CD4-positive, alpha-beta T cell treated with Interferon alpha-2 for 1 hour (primary cell): ENCODE data around the gene PSMA2.

Source experiments
- DNase-seq, 2 donors: peaks; one replicate each; pipeline ENCODE4 v3.0.0-alpha.2; 2020 to 2022

Gene PSMA2

DNA sequence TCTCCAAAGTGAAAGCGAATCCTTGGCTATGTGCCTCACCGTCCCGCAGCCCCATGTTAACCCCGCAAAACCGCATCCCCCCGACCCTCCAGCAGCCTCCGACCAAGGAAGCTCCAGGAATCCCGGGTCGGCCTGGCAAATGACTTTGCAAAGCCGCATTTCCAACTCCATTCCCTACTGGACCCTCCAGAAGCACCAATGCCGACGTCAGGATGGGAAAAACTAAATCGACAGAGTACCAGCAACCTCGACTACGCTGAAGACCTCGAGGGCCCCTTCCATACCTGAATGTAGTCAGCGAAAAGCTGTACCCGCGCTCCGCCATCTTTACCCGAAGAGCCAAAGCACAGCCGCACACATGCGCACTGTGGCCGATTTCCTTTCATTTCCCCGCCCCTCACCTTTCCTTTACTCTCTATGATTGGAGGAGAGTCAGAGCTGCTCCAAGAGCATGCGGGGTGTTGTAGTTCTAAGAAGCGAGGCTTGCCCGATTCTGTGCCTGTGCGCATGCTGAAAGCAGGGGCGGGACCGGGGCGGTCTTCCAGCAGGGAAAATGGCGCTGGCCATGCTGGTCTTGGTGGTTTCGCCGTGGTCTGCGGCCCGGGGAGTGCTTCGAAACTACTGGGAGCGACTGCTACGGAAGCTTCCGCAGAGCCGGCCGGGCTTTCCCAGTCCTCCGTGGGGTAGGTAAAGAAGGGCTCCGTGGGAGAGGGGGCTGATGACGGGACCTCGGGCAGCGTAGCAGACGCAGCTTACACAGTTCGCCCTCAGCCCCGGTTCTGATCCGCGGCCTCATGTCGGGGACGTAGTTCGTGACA is at the start of gene PSMA2, which contains the start of gene MRPL32:
TSS of gene PSMA2 (minus strand) at position 341 of the 818 bp plus-strand sequence. CDS start at position 325, 16 bp downstream.
TSS of gene MRPL32 (plus strand) at position 543 of the 818 bp plus-strand sequence. CDS start at position 554, 11 bp downstream.
- peak; percentile 96 to 98 for DNase-seq

DNA sequence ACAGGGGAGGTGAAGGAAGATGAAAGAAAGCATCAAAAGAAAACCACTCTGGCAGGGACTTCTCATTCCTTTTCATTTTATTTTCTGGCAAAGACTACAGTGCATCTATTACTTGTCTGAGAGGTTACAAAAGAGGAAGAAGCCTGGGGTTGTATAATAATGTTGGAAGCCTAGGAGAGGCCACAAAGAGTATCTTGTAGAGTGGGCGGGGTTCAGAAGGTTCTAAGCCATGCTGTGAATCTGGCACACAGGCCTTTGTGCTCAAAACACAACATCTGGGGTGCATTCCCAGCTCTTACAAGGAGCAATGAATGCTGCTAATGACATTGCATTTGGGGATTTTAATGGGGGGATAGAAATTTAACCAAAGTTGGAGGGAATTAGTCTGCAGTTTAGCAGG is 49.6 kb upstream of the PSMA2 start:
- no peak for DNase-seq

DNA sequence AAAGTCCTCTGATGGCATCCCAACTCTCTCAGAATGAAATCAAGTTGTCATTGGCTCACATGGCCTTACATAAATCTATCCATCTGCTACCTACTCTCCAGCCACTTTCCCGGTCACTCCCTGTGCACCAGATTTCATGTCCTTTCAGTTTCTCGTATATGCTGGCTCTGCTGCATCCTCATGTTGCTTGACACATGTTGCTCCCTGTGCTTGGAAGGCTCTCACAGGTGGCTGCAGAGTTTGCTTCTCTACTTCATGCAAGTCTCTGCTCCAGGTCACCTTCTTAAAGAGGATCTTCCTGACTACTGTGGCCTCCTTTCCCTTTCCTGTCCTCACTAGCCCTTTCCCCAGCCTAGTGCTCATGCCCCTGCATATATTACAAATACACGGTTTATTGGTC is 48.5 kb upstream of the PSMA2 start:
- DNase-seq: no peak

DNA sequence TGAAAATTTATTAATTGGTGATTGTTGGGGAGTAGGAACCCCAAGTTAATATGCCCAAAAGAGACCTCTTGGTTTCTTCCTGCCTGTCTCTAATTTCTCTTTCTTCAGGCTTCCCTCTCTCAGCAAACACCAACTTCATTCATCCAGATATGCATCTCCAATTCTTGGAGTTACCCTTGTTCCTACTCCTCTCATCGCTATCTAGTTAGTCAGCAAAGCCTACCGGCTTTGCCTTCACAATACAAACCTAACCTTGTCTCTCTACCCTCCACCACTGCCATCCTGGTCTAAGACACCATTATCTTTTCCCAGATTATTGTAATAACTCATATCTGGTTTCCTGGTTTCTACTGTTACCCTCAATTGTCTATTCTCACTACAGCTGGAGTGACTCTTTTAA is 48.1 kb upstream of the PSMA2 start:
- DNase-seq: no peak

DNA sequence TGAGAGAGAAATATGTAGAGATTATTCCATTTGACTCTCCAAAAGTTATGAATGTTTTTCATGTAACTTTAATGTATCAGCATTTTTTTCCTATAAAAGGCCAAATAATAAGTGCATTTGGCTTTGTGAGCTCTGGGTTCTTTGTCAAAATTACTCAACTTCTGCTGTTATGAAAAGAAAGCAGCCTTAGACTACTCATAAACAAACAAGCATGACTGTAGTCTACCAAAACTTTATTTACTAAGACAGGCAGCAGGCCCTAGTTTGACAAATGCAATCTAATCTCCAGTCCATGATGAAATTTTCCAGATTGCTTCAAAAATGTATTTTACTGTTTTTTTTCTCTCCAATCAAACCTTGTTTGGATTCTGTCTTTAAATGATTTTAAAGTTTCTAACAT is 46.5 kb upstream of the PSMA2 start:
- no peak for DNase-seq

DNA sequence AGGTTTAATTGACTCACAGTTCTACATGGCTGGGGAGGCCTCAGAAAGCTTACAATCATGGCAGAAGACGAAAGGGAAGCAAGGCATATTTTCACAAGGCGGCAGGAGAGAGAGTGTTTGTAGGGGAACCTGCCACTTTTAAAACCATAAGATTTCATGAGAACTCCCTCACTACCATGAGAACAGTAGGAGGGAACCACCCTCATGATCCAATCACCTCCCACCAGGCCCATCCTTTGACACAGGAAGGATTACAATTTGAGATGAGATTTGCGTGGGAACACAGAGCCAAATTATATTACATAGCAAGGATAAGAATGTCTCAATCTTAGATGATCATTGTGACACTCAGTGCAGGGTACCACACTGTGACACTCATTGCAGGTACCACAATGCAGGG is 44.4 kb upstream of the PSMA2 start:
- DNase-seq: no peak

DNA sequence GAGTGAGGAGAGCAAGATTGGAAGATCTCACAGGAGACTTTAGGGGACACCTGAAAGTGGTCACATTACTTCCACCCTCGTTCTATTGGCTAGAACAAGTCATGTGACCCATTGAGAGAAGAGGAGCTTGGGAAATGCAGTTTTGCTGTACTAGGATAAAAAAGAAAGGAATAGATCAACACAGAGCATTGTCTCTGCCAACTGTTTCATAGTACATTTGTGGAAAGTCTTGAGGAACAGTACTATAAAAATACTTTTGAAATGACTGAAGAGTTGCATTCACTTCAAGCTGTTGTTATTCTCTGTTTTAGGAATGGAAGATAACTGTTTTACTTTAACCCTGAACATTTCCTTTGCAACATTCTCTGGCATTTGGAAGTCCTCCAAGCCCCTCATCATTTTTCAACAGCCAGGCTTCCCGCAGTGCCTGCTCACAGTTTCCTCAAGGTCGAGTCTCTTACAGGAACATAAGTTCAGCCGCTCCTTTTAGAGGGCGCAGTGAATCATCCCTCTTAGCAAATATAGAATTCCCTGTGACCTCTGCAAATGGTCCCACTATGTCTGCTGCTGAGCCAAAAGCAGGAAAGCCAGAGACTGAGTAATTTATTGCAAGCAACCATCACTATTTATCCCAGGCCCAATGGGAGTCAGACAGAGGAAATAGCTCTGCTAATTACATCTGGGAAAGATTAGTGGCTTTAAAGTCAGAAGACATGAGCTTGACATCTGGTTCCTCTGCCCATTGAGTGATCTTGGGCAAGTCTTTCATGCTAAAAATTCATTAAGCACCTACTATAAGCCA is 40.9 kb upstream of the PSMA2 start:
- DNase-seq: no peak

DNA sequence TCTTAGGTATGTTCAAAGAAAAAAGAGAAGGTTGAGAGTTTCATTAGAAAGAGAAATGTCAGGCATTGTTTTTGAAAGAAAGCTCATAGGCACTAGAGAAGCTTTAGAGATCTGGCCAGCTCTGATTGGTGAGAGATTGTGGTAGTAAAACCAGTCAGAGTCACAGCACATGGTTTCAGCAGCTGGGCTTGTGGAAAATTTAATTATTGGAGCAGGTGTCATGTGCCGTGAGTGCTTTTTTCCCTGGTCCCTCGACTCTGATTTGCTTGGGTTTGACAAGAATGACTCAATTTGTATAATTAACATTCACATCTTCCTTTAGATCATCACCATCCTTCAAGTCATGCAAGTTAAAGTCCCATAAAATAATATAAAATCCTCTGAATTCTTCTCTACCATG is 35.4 kb upstream of the PSMA2 start:
- no peak for DNase-seq

DNA sequence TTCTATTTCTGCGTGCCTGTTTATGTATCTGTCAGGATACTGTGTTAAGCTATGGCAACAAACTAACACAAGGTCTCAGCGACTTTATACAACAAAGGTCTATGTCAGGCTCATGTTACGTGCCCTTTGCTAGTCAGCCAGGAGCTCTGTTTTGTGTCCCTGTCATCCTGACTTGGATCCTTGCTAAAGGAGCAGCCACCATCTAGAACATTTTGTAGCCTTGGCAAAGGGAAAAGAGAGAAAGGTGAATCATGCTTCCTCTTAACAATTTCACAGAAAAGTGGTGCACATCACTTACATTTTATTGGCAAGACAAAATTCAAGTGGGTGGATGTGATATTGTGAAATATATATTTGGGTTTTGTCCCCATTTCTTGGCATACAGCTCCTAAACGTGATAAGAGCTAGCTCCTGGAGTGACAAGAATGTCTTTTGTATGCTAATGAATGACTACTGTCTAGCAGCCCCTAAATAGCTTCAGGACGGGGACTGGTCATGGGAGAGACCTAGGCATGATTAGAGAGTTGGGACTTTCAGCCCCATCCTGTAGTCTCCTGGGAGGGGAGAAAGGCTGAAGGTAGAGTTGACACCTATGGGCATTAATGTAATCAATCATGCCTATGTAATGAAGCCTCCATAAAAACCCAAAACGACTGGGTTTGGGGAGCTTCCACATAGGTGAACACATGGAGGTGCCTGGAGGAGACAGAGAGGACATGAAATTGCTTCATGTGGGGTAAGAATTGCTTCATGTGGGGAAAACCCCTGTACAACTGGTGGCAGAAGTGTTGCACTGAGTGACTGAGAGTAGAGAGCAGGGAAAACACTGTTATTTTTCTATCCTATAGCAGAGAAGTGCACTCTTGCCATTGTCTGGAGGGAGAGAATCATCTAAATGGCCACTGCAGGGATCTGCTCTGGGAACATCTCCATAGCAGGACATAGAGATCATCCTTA is 33.2 kb upstream of the PSMA2 start:
- DNase-seq: no peak

DNA sequence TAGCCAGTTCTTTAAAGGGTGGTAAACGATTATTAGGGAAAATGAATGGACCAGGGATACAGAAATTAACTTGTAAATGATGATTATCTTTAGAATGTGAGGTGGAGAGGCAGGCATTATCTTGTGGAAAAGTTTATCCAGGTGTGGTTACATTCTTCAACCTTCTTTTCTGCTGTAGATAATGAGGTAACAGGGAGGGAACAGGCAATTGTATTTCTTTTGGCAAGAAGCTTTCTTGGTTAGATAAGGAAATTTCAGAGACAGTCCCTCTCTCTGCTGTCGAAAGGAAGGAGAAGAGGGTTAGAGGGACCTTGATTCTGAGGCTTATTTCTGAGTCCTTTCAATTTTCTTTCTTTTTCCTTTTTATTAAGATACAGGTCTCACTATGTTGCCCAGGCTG is 32.3 kb upstream of the PSMA2 start:
- DNase-seq: no peak

DNA sequence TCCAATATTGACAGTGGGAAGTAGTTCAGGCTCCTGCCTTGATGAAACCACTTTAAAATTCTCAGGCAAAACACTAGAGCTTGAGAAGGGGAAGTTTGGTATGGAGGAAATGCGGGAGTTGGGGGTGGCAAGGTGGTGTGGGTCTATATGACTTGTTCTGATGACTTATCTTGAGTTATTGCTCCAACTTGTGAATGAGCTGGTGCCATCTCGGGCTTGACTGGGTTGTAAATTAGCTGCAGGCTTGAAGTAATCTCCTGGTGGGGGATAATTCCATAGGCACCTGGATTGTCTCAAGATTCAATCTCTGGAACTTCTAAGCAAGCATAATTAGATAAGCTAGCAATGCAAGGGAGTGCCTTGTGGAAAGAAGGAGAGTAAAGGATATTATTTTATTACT is 29.2 kb upstream of the PSMA2 start:
- no peak for DNase-seq

DNA sequence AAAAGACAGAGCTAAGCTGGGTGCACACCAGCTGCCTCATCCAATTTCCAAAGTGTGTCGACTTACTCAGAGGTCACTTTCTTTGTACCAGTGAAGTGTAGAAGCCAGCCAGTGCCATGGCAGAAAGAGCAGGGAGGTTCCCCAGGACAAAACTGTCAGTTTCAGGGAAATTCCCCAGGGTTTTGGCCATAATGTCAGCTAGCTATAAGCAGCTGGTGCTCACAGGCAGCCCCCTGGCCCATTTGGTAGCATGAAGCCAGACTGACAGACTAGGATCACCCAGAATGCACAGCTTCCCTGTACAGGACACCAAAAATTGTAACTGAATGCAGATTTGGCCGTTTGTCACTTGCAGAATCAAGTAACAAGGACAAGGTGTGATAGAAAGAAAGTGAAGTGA is 28.8 kb upstream of the PSMA2 start:
- no peak for DNase-seq

DNA sequence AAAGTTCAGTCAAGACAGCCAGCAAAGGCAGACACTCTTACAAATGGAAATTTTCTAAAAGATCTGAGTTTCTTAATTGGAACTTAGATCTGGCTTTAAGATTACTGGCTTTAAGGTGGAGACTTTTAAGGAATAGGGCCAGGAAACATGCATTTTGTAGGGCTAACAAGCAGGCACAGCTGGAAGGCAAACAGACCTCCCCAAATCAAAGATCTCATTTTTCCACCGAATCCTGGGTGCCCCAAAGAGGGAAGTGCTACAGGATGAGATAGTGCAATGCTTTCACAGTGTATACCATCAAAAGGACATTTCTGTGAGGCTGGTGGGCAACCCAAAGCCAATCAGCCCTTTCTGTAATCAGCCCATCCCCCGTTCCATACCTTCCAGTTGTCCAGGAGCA is 27.6 kb upstream of the PSMA2 start:
- no peak for DNase-seq

DNA sequence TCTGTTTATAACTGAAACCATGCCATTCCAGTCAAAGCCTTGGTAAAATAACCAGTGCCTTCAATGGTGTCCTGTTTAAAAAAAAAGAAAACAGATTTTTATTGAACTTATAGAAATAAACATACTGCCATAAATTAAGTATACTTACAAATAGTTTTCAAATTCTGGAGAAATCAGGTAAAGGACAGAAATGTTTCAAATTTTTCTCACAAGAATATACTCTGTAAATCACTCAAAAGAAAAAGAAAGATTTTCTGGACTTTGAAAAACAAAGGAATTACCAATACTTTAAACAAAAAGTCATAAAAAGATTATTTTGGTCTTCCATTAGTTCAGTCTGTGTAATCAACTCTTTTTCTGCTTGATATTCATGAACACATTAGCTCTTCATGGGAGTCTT is 24.1 kb upstream of the PSMA2 start:
- no peak for DNase-seq

DNA sequence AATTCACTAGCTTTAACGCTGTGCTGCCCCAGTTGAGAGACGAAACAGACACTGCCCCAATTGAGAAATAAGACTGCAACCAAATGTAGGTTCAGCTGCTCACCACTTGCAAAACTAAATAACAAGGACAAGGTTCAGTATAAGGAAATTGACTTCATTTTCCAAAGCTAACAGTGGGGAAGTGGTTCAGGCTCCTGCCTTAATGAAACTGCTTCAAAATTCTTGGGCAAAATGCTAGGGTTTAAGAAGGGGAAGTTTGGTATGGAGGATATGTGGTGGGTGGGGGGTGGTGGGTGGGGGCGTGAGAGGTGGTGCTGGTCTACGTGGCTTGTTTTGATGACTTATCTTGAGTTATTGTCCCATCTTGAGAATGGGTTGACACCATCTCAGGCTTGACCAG is 22.0 kb upstream of the PSMA2 start:
- DNase-seq: no peak

DNA sequence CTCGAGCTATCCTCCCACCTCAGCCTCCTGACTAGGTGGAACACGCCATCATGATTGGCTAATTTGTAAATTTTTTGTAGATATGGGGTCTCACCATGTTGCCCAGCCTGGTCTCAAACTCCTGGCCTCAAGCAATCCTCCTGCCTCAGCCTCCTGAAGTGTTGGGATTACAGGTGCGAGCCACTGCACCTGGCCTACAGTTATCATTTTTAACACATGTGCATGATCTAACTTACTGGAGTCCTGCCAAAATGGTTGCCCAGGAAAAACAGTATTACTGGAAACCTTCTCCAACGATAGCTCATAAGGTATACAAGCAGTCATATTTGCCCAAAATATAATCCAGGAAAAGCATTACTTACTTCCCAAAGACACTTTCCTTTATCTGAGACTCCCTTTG is 20.4 kb upstream of the PSMA2 start:
- no peak for DNase-seq

DNA sequence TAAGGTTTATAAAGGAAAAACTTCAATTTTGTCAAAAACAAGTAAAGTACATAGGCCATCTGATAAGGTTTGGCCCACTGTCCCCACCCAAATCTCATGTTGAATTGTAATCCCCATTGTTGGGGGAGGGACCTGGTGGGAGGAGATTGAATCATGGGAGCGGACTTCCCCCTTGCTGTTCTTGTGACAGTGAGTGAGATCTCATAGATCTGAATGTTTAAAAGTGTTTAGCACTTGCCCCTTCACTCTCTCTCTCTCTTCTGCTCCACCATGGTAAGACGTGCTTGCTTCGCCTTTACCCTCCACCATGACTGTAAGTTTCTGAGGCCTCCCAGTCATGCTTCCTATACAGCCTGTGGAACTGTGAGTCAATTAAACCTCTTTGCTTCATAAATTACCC is 18.4 kb upstream of the PSMA2 start:
- DNase-seq: no peak

DNA sequence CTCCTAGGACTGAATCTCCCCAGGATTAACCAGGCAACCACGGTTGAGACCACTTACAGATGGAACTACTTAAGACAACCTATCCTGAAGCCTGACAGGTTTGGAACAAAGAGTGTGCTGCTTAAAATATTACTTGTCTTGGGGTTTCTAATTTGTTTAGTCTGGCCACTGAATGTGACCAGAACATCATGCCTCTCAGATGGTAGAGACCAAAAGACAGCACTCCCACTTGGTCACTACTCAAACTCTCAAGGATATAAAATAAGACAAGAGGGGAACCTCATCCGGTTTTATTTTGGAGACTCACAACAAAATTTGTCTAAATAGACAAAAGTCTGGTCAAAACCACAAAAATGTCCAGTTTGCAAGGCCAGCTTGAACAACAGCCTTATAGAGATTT is 15.5 kb upstream of the PSMA2 start:
- DNase-seq: no peak

DNA sequence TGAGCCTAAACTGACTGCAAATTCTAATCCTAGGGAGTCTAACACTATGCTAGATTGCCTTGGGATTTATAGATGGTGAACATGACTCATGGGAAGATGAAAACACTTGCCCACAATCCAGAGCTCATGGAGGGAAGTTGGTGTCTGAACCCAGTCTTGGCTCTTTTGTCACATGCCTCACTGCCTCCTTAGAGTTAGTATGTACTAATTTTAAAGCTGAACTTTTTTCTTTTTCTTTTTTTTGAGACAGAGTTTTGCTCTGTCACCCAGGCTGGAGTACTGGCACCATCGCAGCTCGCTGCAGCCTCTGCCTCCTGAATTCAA is 14.6 kb upstream of the PSMA2 start:
- DNase-seq: no peak

DNA sequence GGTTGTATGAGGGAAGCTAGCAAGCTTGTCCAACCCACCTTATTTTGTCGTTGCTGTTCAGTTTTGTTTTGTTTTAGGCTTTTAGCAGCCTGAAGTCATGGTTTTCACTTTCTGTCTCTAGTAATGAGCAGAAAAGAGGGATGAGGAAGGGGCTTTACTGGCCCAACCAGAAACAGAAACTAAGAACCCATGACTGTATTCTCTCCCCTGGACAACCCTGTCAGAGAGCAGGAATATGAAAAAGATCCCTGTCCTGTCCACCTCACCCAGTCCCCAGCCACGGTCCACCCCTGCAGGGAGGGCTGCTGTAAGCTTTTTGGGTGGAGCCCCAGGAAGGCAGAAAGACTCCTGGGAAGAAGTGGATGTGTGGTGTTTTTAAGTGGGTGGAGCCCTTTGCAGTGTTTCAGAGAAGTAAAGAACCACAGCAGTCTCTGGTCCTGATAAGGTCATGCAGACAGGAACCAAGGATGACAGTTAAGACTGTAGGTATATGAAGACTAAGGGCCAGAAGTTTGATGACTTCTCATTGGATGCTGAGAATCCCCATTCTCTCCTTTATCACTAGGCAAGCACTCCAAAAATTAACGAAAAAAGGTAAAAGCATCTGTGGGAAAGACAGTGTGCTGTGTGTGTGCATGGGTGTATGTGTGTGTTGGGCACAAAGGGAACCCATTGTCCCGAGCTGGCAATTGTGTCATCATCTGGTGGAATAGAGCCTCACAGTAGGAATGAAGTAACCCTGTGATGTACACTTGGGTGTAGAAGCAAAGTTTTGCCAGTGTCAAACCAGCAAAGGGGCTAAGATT is 14.1 kb upstream of the PSMA2 start:
- no peak for DNase-seq

DNA sequence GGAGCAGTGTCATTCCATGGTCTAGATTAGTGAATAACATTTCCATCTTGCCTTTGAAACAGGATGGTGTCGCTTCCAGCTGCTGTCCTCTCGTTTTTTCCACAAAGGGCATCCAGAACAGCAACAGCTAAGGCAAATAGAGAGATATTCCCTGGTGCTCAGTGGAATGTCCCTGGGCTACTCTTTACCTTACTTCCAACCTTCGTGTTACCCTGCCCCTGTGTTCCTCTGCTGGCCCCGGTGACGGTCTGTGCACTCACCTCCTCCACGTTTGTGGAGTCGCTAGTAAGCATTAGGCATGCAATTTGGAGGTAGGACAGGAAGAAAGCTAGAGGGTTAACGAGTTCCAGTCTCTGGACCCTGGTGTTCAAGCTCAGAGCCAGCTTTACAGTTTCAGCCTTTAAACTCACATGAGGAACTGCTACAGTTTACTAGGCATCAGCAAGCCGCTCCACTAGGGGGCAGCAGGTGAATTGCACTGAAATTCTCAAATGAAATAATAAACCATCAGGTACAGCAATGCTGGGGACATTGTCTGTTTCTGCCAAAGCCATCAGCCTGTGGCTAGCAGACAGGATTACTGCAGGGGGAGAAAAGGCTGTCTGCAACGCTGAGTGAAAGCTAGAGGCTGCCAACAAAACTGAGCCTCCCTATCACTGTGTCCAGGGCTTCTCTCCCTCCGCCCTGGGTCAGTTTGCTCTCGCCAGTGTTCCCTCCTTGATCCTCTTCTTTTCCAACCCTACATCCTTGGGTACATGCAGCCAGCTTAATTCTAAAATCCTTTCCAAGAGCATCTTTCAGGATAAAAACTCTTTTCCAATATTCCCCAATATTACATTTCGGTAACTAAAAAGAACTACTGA is 9.2 kb upstream of the PSMA2 start:
- DNase-seq: peak; percentile 65 to 72
